Upper lobe of left lung (tissue), 4 donors: ENCODE measurements around the gene ICE2.

ENCODE experiments used
- CTCF ChIP-seq, 6 experiments: fragments of 450-650 bp in 4 of 6; fragments of 200-600 bp in 2 of 6; sonication (generic) in 2 of 6; IDR thresholded peaks; one replicate each; pipeline ENCODE4 v1.5.1; 2016 to 2019; ENCODE audit warnings: antibody characterized with exemption in 6 of 6
- EP300 ChIP-seq, 4 donors: sonication (generic); formaldehyde crosslinking; IDR thresholded peaks; one replicate each; pipeline ENCODE4 v1.5.1; 2017; ENCODE audit warnings: antibody characterized with exemption in 4 of 4, control low read depth in 2 of 4
- POLR2A ChIP-seq, 4 donors: fragments of 450-650 bp; IDR thresholded peaks; one replicate each; pipeline ENCODE4 v1.5.1; 2016 to 2017; ENCODE audit warnings: antibody characterized with exemption in 4 of 4, mild to moderate bottlenecking in 2 of 4
- POLR2AphosphoS5 ChIP-seq, 2 donors: sonication (generic); formaldehyde crosslinking; IDR thresholded peaks; one replicate each; pipeline ENCODE4 v1.5.1; 2017; ENCODE audit warnings: antibody characterized with exemption in 2 of 2

GRCh38 chr15:60509470-60509869 lies 30.5 kb upstream of the ICE2 start:
- TF ChIP-seq CTCF (IDR thresholded peaks at IDR 0.05) (no peak), EP300 (IDR thresholded peaks at IDR 0.05) (no peak), POLR2A (IDR thresholded peaks at IDR 0.05) (no peak), POLR2AphosphoS5 (IDR thresholded peaks at IDR 0.05) (no peak)
